HepG2 (cell line): ENCODE results near the gene PDYN. TPM values are rescaled to one million over a fixed set of nuclear protein-coding genes. Genes with fewer than 3 reads are reported as not detected.

Experiments used
- AGO2 ChIP-seq: fragments of 200-400 bp; formaldehyde crosslinking; optimal IDR thresholded peaks from 2 replicates; pipeline ENCODE3; 2017; ENCODE audit warnings: mild to moderate bottlenecking, low read depth, low read length, moderate library complexity
- ARNT2 ChIP-seq: sonication (generic); formaldehyde crosslinking; IDR thresholded peaks from 2 replicates; pipeline ENCODE4 v1.8.0; 2022; ENCODE audit warnings: mild to moderate bottlenecking, low read depth, missing genetic modification reagents, moderate library complexity
- FIP1L1 ChIP-seq: fragments of 200-400 bp; formaldehyde crosslinking; IDR thresholded peaks from 2 replicates; pipeline ENCODE4 v1.6.1; 2018; ENCODE audit warnings: low read depth, mild to moderate bottlenecking, low read length, moderate library complexity, borderline replicate concordance; ENCODE audit not compliant: insufficient read depth
- FOSL2 ChIP-seq: sonication (generic); formaldehyde crosslinking; IDR thresholded peaks from 2 replicates; pipeline ENCODE4 v1.4.0; 2020; ENCODE audit warnings: missing genetic modification reagents
- HCFC1 ChIP-seq: fragments of 150-350 bp; IDR thresholded peaks from 2 replicates; pipeline ENCODE4 v1.6.1; 2014; ENCODE audit warnings: low read depth, low read length
- HMG20B ChIP-seq: conservative IDR thresholded peaks from 2 replicates; pipeline ENCODE4 v1.6.1; 2016; ENCODE audit warnings: missing genetic modification reagents, missing compliant biosample characterization
- JUND ChIP-seq: sonication (generic); formaldehyde crosslinking; IDR thresholded peaks from 2 replicates; pipeline ENCODE4 v1.8.0; 2022; ENCODE audit warnings: mild to moderate bottlenecking, missing genetic modification reagents
- NCOA2 ChIP-seq: sonication (generic); formaldehyde crosslinking; IDR thresholded peaks from 2 replicates; pipeline ENCODE4 v1.8.0; 2022; ENCODE audit warnings: inconsistent platforms
- NFE2 ChIP-seq: sonication (generic); formaldehyde crosslinking; IDR thresholded peaks from 2 replicates; pipeline ENCODE4 v1.4.0; 2020; ENCODE audit warnings: missing genetic modification reagents
- NR1H2 ChIP-seq: sonication (generic); formaldehyde crosslinking; IDR thresholded peaks from 2 replicates; pipeline ENCODE4 v1.8.1; 2022; ENCODE audit warnings: low read depth, missing genetic modification reagents, borderline replicate concordance
- PRPF4 ChIP-seq: fragments of 200-400 bp; formaldehyde crosslinking; IDR thresholded peaks from 2 replicates; pipeline ENCODE4 v1.6.1; 2016; ENCODE audit warnings: low read length, low read depth; ENCODE audit not compliant: poor library complexity, severe bottlenecking
- THYN1 ChIP-seq: sonication (generic); formaldehyde crosslinking; IDR thresholded peaks from 2 replicates; pipeline ENCODE4 v1.8.1; 2023; ENCODE audit warnings: low read depth, mild to moderate bottlenecking, moderate library complexity, missing genetic modification reagents, borderline replicate concordance
- TMF1 ChIP-seq: sonication (generic); formaldehyde crosslinking; IDR thresholded peaks from 2 replicates; pipeline ENCODE4 v1.8.1; 2022; ENCODE audit warnings: low read depth, missing genetic modification reagents
- ZFP62 ChIP-seq: sonication (generic); formaldehyde crosslinking; IDR thresholded peaks from 2 replicates; pipeline ENCODE4 v1.4.0; 2020; ENCODE audit warnings: missing genetic modification reagents
- ZNF30 ChIP-seq: sonication (generic); formaldehyde crosslinking; IDR thresholded peaks from 2 replicates; pipeline ENCODE4 v1.5.0; 2020; ENCODE audit warnings: mild to moderate bottlenecking, missing genetic modification reagents
- ZNF431 ChIP-seq: sonication (generic); formaldehyde crosslinking; IDR thresholded peaks from 2 replicates; pipeline ENCODE4 v1.9.0; 2022; ENCODE audit warnings: missing genetic modification reagents, low read depth, mild to moderate bottlenecking, borderline replicate concordance
- ZNF790 ChIP-seq: sonication (generic); formaldehyde crosslinking; IDR thresholded peaks from 2 replicates; pipeline ENCODE4 v1.8.0; 2022; ENCODE audit warnings: missing genetic modification reagents, mild to moderate bottlenecking, borderline replicate concordance
- polyA plus RNA-seq, 8 experiments: library from polyadenylated mRNA; depleted of rRNA in 3 of 8; stranded (reverse) in 7 of 8; unstranded in 1 of 8; fragments of >200 nt; fragmentation: Illumina TruSeq in 4 of 8; extraction: Trizol in 4 of 8; gene quantifications; 2 replicates each; pipeline versions ENCODE4 v1.2.1 to v1.2.3, GENCODE V29; 2011 to 2016; ENCODE audit warnings: low read depth in 4 of 8, missing spikeins in 1 of 8, mixed read lengths in 1 of 8; ENCODE audit not compliant: insufficient read depth in 1 of 8
- total RNA-seq, 5 experiments: library from RNA; depleted of rRNA; stranded (reverse); fragments of >200 nt; fragmentation: Illumina TruSeq; extraction: Trizol; gene quantifications; 2 replicates each; pipeline ENCODE4 v1.2.3, GENCODE V29; 2016; ENCODE audit warnings: low read depth in 1 of 5
- TF ChIP-seq, protein P1 (sequence below): sonication (generic); formaldehyde crosslinking; IDR thresholded peaks from 2 replicates; pipeline ENCODE4 v1.5.0; 2020; ENCODE audit warnings: mild to moderate bottlenecking, missing genetic modification reagents
- TF ChIP-seq, protein P2 (sequence below): sonication (generic); formaldehyde crosslinking; IDR thresholded peaks from 2 replicates; pipeline ENCODE4 v1.9.0; 2021; ENCODE audit warnings: mild to moderate bottlenecking, missing genetic modification reagents
- TF ChIP-seq, protein P3 (sequence below): sonication (generic); formaldehyde crosslinking; IDR thresholded peaks from 2 replicates; pipeline ENCODE4 v1.5.1; 2020; ENCODE audit warnings: missing genetic modification reagents, mild to moderate bottlenecking, borderline replicate concordance

The PDYN gene
- total and polyA plus RNA-seq, 2 of the 13 experiments (the other 11 are each of a cell fraction or from before 2014, with no cell fraction given), result not detected

DNA sequence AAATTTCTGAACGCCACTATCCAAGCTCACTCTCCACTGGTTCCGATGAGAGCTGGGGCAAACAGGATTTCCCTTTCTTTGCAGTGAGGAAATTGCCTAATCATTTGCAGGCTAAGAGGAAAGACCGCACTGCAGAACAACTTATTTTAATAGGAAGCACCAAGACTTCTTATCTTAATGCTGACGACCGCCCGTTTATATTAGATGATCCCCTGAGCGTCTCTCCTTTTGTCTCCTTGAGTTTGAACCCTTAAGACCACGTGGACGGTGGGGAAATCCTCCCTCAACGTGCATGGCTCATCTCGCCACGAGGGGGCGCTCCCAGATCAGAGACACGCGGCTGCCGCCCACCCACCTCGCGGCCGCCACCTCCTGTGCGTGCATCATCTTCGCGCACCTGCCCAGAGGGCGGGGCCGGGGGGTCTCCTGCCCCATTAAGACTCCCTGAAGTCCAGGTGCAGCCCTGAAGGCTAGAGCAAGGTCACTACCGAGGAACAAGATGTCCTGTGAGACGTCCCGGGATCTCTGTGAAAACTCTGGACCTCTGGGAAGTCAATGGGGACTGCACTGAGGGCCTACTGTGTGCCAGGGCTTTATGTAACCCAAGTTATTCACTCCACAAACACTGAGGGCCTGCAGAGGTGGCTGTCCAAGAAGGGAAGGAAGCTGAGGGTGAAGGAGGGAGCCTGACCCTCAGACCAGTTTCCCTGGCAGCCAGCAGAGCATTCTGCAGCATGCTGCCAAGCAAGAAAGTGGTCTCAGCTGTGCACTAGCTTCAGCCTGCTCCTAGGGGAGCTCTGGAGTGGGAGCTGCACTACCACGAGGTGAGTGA, 28.1 kb downstream of the PDYN start (continued):
- TF ChIP-seq HCFC1, result no peak
- TF ChIP-seq THYN1 (CRISPR knock-in tag), result no peak
- TF ChIP-seq TMF1 (CRISPR knock-in tag), result no peak
- no peak for TF ChIP-seq ZNF30 (CRISPR knock-in tag)
- no peak for TF ChIP-seq ZFP62 (CRISPR knock-in tag)
- no peak for TF ChIP-seq JUND (CRISPR knock-in tag)
- TF ChIP-seq ARNT2 (CRISPR knock-in tag), result 0 out of 2 replicates have a peak, but pooled peaks have one; percentile 27
- TF ChIP-seq PRPF4, result no peak
- TF ChIP-seq, protein P1, sequence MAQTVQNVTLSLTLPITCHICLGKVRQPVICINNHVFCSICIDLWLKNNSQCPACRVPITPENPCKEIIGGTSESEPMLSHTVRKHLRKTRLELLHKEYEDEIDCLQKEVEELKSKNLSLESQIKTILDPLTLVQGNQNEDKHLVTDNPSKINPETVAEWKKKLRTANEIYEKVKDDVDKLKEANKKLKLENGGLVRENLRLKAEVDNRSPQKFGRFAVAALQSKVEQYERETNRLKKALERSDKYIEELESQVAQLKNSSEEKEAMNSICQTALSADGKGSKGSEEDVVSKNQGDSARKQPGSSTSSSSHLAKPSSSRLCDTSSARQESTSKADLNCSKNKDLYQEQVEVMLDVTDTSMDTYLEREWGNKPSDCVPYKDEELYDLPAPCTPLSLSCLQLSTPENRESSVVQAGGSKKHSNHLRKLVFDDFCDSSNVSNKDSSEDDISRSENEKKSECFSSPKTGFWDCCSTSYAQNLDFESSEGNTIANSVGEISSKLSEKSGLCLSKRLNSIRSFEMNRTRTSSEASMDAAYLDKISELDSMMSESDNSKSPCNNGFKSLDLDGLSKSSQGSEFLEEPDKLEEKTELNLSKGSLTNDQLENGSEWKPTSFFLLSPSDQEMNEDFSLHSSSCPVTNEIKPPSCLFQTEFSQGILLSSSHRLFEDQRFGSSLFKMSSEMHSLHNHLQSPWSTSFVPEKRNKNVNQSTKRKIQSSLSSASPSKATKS (CRISPR knock-in tag), result no peak
- TF ChIP-seq AGO2, result no peak
- 0 out of 2 replicates have a peak, but pooled peaks have one; percentile 45 for TF ChIP-seq ZNF790 (CRISPR knock-in tag)
- peak; percentile 48; the same call in 1 of the 2 replicates for TF ChIP-seq HMG20B (CRISPR knock-in tag)
- TF ChIP-seq NFE2 (CRISPR knock-in tag), result no peak
- peak; percentile 43; the same call in 1 of the 2 replicates for TF ChIP-seq FOSL2 (CRISPR knock-in tag)
- TF ChIP-seq, protein P2, sequence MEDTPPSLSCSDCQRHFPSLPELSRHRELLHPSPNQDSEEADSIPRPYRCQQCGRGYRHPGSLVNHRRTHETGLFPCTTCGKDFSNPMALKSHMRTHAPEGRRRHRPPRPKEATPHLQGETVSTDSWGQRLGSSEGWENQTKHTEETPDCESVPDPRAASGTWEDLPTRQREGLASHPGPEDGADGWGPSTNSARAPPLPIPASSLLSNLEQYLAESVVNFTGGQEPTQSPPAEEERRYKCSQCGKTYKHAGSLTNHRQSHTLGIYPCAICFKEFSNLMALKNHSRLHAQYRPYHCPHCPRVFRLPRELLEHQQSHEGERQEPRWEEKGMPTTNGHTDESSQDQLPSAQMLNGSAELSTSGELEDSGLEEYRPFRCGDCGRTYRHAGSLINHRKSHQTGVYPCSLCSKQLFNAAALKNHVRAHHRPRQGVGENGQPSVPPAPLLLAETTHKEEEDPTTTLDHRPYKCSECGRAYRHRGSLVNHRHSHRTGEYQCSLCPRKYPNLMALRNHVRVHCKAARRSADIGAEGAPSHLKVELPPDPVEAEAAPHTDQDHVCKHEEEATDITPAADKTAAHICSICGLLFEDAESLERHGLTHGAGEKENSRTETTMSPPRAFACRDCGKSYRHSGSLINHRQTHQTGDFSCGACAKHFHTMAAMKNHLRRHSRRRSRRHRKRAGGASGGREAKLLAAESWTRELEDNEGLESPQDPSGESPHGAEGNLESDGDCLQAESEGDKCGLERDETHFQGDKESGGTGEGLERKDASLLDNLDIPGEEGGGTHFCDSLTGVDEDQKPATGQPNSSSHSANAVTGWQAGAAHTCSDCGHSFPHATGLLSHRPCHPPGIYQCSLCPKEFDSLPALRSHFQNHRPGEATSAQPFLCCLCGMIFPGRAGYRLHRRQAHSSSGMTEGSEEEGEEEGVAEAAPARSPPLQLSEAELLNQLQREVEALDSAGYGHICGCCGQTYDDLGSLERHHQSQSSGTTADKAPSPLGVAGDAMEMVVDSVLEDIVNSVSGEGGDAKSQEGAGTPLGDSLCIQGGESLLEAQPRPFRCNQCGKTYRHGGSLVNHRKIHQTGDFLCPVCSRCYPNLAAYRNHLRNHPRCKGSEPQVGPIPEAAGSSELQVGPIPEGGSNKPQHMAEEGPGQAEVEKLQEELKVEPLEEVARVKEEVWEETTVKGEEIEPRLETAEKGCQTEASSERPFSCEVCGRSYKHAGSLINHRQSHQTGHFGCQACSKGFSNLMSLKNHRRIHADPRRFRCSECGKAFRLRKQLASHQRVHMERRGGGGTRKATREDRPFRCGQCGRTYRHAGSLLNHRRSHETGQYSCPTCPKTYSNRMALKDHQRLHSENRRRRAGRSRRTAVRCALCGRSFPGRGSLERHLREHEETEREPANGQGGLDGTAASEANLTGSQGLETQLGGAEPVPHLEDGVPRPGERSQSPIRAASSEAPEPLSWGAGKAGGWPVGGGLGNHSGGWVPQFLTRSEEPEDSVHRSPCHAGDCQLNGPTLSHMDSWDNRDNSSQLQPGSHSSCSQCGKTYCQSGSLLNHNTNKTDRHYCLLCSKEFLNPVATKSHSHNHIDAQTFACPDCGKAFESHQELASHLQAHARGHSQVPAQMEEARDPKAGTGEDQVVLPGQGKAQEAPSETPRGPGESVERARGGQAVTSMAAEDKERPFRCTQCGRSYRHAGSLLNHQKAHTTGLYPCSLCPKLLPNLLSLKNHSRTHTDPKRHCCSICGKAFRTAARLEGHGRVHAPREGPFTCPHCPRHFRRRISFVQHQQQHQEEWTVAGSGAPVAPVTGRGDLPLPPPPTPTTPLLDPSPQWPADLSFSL (CRISPR knock-in tag), result peak; percentile 24; the same call in 1 of the 2 replicates
- TF ChIP-seq ZNF431 (CRISPR knock-in tag), result no peak
- no peak for TF ChIP-seq NR1H2
- no peak for TF ChIP-seq NCOA2
- TF ChIP-seq, protein P3, sequence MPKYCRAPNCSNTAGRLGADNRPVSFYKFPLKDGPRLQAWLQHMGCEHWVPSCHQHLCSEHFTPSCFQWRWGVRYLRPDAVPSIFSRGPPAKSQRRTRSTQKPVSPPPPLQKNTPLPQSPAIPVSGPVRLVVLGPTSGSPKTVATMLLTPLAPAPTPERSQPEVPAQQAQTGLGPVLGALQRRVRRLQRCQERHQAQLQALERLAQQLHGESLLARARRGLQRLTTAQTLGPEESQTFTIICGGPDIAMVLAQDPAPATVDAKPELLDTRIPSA (CRISPR knock-in tag), result no peak
- no peak for TF ChIP-seq FIP1L1
